ENCODE measurements around the gene KRTAP21-3.

Gene KRTAP21-3

GRCh38 chr21:30707409-30707808 lies 11.2 kb downstream of the KRTAP21-3 start:
- TF ChIP-seq ZFX (IDR thresholded peaks at IDR 0.05; ENCODE audit: borderline replicate concordance) (no peak), CTCF (IDR thresholded peaks at IDR 0.05) (no peak)
- H3K27ac ChIP-seq, result no peak overlapping the region

GRCh38 chr21:30695956-30696355 lies 22.6 kb downstream of the KRTAP21-3 start:
- TF ChIP-seq CTCF (IDR thresholded peaks at IDR 0.05) (no peak), ZFX (IDR thresholded peaks at IDR 0.05; ENCODE audit: borderline replicate concordance) (no peak)

GRCh38 chr21:30689822-30690221 lies 28.8 kb downstream of the KRTAP21-3 start:
- H3K27ac ChIP-seq, result no peak overlapping the region
- TF ChIP-seq CTCF (IDR thresholded peaks at IDR 0.05) (no peak), ZFX (IDR thresholded peaks at IDR 0.05; ENCODE audit: borderline replicate concordance) (no peak)

More at GRCh38 chr21:30695956-30696355, 22.6 kb downstream of the KRTAP21-3 start:
- no peak overlapping the region for H3K27ac ChIP-seq

GRCh38 chr21:30684506-30684905 lies 34.1 kb downstream of the KRTAP21-3 start:
- TF ChIP-seq ZFX (IDR thresholded peaks at IDR 0.05; ENCODE audit: borderline replicate concordance) (no peak), CTCF (IDR thresholded peaks at IDR 0.05) (no peak)
- H3K27ac ChIP-seq, result no peak overlapping the region

- no peak for TF ChIP-seq CTCF (IDR thresholded peaks at IDR 0.05)
- H3K27ac ChIP-seq, result no peak overlapping the region
Measured at GRCh38 chr21:30680586-30680985, 38.0 kb downstream of the KRTAP21-3 start.

- no peak overlapping the region for H3K27ac ChIP-seq
- TF ChIP-seq CTCF (IDR thresholded peaks at IDR 0.05) (no peak), ZFX (IDR thresholded peaks at IDR 0.05; ENCODE audit: borderline replicate concordance) (no peak)
Measured at GRCh38 chr21:30676737-30677136, 41.8 kb downstream of the KRTAP21-3 start.

GRCh38 chr21:30674312-30674711 lies 44.3 kb downstream of the KRTAP21-3 start:
- TF ChIP-seq ZFX (IDR thresholded peaks at IDR 0.05; ENCODE audit: borderline replicate concordance), result no peak
- TF ChIP-seq CTCF (IDR thresholded peaks at IDR 0.05), result no peak
- H3K27ac ChIP-seq, result no peak overlapping the region
